Measurements from ENCODE around the gene UBTD1.
"Not testable (repeated sequence)": the region's sequence is repeated elsewhere in the genome, so short reads cannot be mapped to it uniquely, and the experiment has no call there.

The UBTD1 gene

DNA sequence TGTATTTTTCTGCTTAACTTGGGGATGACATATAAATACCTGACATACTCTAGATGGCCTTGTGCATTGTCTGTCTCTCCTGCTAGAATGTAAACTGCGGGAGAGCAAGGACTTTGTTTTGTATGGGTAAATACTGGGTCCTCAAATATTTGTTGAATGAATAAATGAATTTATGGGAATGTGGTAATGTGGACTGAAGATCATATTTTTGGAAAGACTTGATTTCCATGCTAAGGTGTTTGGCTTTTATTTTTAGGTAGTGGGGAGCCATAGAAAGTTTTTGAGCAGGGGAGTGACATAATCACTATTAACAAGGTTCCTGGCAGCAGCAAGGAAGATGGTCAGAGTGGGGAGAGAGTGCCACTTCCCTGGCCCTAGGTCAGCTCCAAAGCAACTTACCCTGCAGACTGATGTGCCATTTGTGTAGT lies 27.0 kb downstream of the UBTD1 start:
- no peak overlapping the region for H3K9ac ChIP-seq (ENCODE audit: low read length)
- no peak overlapping the region for H4K8ac ChIP-seq (ENCODE audit: low read depth, low read length)
- H3K18ac ChIP-seq (ENCODE audit: low read length) = no peak overlapping the region
- no peaks in the 10 kb centered on the region for H3K79me1 ChIP-seq (ENCODE audit: low read length)
- H4K12ac ChIP-seq (ENCODE audit: low read depth, low read length) = no peak overlapping the region
- no peaks in the 10 kb centered on the region for H3K36me3 ChIP-seq (ENCODE audit: control insufficient read depth in 1 of 2, insufficient read depth in 2 of 2, low read length in 2 of 2)
- H2BK12ac ChIP-seq (ENCODE audit: low read length) = no peak overlapping the region
- H3K27me3 ChIP-seq (ENCODE audit: insufficient read depth, low read length) = no peaks in the 10 kb centered on the region
- H3K9me3 ChIP-seq (ENCODE audit: insufficient read depth, low read depth, low read length) = peaks cover 1% of the 10 kb centered on the region
- DNase-seq = no peak
- H3K27ac ChIP-seq (ENCODE audit: low read depth, low read length) = no peak overlapping the region
- no peak overlapping the region for H3K4ac ChIP-seq (ENCODE audit: low read depth, low read length)
- no peak overlapping the region for H3K14ac ChIP-seq (ENCODE audit: low read length)
- H2BK120ac ChIP-seq (ENCODE audit: insufficient read depth, low read length, poor library complexity) = no peak overlapping the region
- no peak overlapping the region for H4K91ac ChIP-seq (ENCODE audit: low read depth, low read length)
- H3K4me1 ChIP-seq (ENCODE audit: control insufficient read depth in 1 of 2, insufficient read depth in 2 of 2, low read length in 2 of 2) = no peaks in the 10 kb centered on the region
- H3K23ac ChIP-seq (ENCODE audit: low read length) = no peak overlapping the region
- no peaks in the 10 kb centered on the region for H3K79me2 ChIP-seq (ENCODE audit: control insufficient read depth, insufficient read depth, low read length, poor library complexity)
- H2AK5ac ChIP-seq (ENCODE audit: low read length) = no peak overlapping the region
- no peak overlapping the region for H3K4me3 ChIP-seq (ENCODE audit: low read depth, low read length)
- H3K4me2 ChIP-seq (ENCODE audit: low read length) = no peak overlapping the region
- no peak overlapping the region for H2AFZ ChIP-seq (ENCODE audit: insufficient read depth, low read length, poor library complexity)
- no CpG with 5 or more reads among the region's 1 CpG for WGBS (ENCODE audit: extremely low coverage, insufficient coverage, insufficient read length)
- H2BK5ac ChIP-seq (ENCODE audit: low read depth, low read length, poor library complexity) = no peak overlapping the region

DNA sequence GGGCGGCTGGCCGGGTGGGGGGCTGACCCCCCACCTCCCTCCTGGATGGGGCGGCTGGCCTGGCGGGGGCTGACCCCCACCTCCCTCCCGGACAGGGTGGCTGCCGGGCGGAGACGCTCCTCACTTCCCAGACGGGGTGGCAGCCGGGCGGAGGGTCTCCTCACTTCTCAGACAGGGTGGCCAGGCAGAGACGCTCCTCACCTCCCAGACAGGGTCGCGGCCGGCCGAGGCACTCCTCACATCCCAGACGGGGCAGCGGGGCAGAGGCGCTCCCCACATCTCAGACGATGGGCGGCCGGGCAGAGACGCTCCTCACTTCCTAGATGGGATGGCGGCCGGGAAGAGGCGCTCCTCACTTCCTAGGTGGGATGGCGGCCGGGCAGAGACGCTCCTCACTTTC lies 30.2 kb downstream of the UBTD1 start:
- H3K4ac ChIP-seq (ENCODE audit: low read depth, low read length); H4K91ac ChIP-seq (ENCODE audit: low read depth, low read length); H3K14ac ChIP-seq (ENCODE audit: low read length); H3K79me2 ChIP-seq (ENCODE audit: control insufficient read depth, insufficient read depth, low read length, poor library complexity); H3K4me1 ChIP-seq (ENCODE audit: control insufficient read depth in 1 of 2, insufficient read depth in 2 of 2, low read length in 2 of 2); H3K27ac ChIP-seq (ENCODE audit: low read depth, low read length); H2AFZ ChIP-seq (ENCODE audit: insufficient read depth, low read length, poor library complexity); H3K4me3 ChIP-seq (ENCODE audit: low read depth, low read length); H3K9me3 ChIP-seq (ENCODE audit: insufficient read depth, low read depth, low read length); H2BK12ac ChIP-seq (ENCODE audit: low read length); H2AK5ac ChIP-seq (ENCODE audit: low read length); H4K8ac ChIP-seq (ENCODE audit: low read depth, low read length); H3K23ac ChIP-seq (ENCODE audit: low read length); H3K18ac ChIP-seq (ENCODE audit: low read length); H3K9ac ChIP-seq (ENCODE audit: low read length); H4K12ac ChIP-seq (ENCODE audit: low read depth, low read length); H3K79me1 ChIP-seq (ENCODE audit: low read length); H2BK5ac ChIP-seq (ENCODE audit: low read depth, low read length, poor library complexity); H2BK120ac ChIP-seq (ENCODE audit: insufficient read depth, low read length, poor library complexity); DNase-seq; H3K36me3 ChIP-seq (ENCODE audit: control insufficient read depth in 1 of 2, insufficient read depth in 2 of 2, low read length in 2 of 2); H3K27me3 ChIP-seq (ENCODE audit: insufficient read depth, low read length); H3K4me2 ChIP-seq (ENCODE audit: low read length): not testable (repeated sequence)
- WGBS (ENCODE audit: extremely low coverage, insufficient coverage, insufficient read length) = no CpG with 5 or more reads among the region's 29 CpGs

DNA sequence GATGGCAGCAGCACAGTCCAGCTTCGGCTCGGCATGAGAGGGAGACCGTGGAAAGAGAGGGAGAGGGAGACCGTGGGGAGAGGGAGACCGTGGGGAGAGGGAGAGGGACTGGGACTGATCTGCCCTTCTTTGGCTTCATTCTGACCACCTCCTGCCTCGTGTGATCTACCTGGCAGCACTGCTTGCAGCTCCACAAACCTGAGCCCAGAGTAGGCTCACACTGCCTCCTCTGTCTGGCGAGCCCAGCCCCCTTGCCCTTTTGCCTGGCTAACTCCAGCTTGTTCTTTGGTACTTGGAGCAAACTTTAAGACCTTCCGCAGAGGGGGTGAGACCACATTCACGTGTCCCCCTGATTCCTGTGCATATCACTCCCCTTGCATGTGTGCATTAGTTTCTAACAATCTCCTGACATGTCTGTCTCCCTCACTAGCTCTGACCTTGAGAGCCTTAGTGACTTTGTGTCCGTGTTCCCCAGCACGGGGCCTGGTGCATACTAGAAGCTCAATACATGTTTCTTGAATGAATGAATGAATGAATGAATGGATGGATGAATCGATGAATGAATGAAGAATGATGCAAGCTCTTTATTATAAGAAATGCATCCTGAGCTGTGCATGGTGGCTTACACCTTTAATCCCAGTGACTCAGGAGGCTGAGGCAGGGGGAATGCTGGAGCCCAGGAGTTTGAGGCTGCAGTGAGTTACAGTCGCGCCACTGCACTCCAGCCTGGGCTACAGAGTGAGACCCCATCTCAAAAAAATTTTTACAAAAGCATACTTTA lies 31.2 kb downstream of the UBTD1 start:
- Histone ChIP-seq H3K9ac (ENCODE audit: low read length) (no peak overlapping the region), H4K91ac (ENCODE audit: low read depth, low read length) (no peak overlapping the region), H2AK5ac (ENCODE audit: low read length) (no peak overlapping the region), H2BK5ac (ENCODE audit: low read depth, low read length, poor library complexity) (no peak overlapping the region), H2AFZ (ENCODE audit: insufficient read depth, low read length, poor library complexity) (no peak overlapping the region), H3K14ac (ENCODE audit: low read length) (no peak overlapping the region), H3K4me3 (ENCODE audit: low read depth, low read length) (no peak overlapping the region), H3K79me1 (ENCODE audit: low read length) (peaks cover 2% of the 10 kb centered on the region), H3K23ac (ENCODE audit: low read length) (no peak overlapping the region), H3K9me3 (ENCODE audit: insufficient read depth, low read depth, low read length) (peaks cover 1% of the 10 kb centered on the region), H3K18ac (ENCODE audit: low read length) (no peak overlapping the region), H3K27me3 (ENCODE audit: insufficient read depth, low read length) (no peaks in the 10 kb centered on the region), H3K27ac (ENCODE audit: low read depth, low read length) (no peak overlapping the region), H4K8ac (ENCODE audit: low read depth, low read length) (no peak overlapping the region), H4K12ac (ENCODE audit: low read depth, low read length) (no peak overlapping the region), H3K36me3 (ENCODE audit: control insufficient read depth in 1 of 2, insufficient read depth in 2 of 2, low read length in 2 of 2) (no peaks in the 10 kb centered on the region), H3K4me2 (ENCODE audit: low read length) (no peak overlapping the region), H3K4ac (ENCODE audit: low read depth, low read length) (no peak overlapping the region), H2BK120ac (ENCODE audit: insufficient read depth, low read length, poor library complexity) (no peak overlapping the region), H3K4me1 (ENCODE audit: control insufficient read depth in 1 of 2, insufficient read depth in 2 of 2, low read length in 2 of 2) (peaks cover 3 to 9% of the 10 kb centered on the region in 2 experiments), H3K79me2 (ENCODE audit: control insufficient read depth, insufficient read depth, low read length, poor library complexity) (no peaks in the 10 kb centered on the region), H2BK12ac (ENCODE audit: low read length) (no peak overlapping the region)
- WGBS (ENCODE audit: extremely low coverage, insufficient coverage, insufficient read length) = no CpG with 5 or more reads among the region's 14 CpGs
- DNase-seq = no peak

DNA sequence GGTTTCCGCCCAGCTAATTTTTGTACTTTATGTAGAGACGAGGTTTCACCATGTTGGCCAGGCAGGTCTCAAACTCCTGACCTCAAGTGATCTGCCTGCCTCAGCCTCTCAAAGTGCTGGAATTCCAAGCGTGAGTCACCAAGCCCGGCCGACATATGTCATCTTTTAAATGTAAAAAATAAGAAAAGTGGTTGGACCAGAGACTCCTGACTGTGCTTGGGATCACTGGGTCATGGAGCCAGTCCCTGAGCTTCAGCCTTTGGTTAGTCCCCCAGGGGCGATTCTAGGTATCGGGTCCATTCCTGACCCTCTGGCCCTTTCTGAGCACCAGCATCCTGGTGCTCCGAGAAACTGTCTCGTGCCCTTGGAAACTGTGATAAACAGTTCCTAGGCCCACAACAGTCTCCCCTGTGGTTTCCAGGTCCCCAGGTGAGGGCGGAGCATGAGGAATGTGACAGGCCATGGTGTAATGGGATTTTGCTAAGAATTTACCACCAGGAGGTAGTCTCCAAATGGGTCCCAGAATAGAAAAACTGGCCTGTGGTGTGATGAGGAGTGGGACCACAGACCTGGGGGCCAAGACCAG lies 32.8 kb downstream of the UBTD1 start:
- peak; percentile 96 to 97 for DNase-seq
- peaks cover 1% of the 10 kb centered on the region for H3K9me3 ChIP-seq (ENCODE audit: insufficient read depth, low read depth, low read length)
- H3K4me3 ChIP-seq (ENCODE audit: low read depth, low read length) = no peak overlapping the region

More for the DNA sequence above, 32.8 kb downstream of the UBTD1 start:
- Histone ChIP-seq H4K8ac (ENCODE audit: low read depth, low read length) (peak overlapping the region; percentile 13), H3K4me1 (ENCODE audit: control insufficient read depth in 1 of 2, insufficient read depth in 2 of 2, low read length in 2 of 2) (peaks cover 3 to 9% of the 10 kb centered on the region in 2 experiments), H3K4ac (ENCODE audit: low read depth, low read length) (no peak overlapping the region), H3K27ac (ENCODE audit: low read depth, low read length) (peak overlapping the region; percentile 43), H3K14ac (ENCODE audit: low read length) (no peak overlapping the region), H3K18ac (ENCODE audit: low read length) (peak overlapping the region; percentile 49), H2AK5ac (ENCODE audit: low read length) (peak overlapping the region; percentile 86), H3K79me2 (ENCODE audit: control insufficient read depth, insufficient read depth, low read length, poor library complexity) (no peaks in the 10 kb centered on the region), H2BK12ac (ENCODE audit: low read length) (peak overlapping the region; percentile 74), H3K27me3 (ENCODE audit: insufficient read depth, low read length) (no peaks in the 10 kb centered on the region), H4K12ac (ENCODE audit: low read depth, low read length) (no peak overlapping the region), H2AFZ (ENCODE audit: insufficient read depth, low read length, poor library complexity) (no peak overlapping the region), H3K9ac (ENCODE audit: low read length) (no peak overlapping the region), H3K4me2 (ENCODE audit: low read length) (no peak overlapping the region), H3K79me1 (ENCODE audit: low read length) (peaks cover 2% of the 10 kb centered on the region), H2BK120ac (ENCODE audit: insufficient read depth, low read length, poor library complexity) (no peak overlapping the region), H3K23ac (ENCODE audit: low read length) (no peak overlapping the region), H3K36me3 (ENCODE audit: control insufficient read depth in 1 of 2, insufficient read depth in 2 of 2, low read length in 2 of 2) (no peaks in the 10 kb centered on the region), H2BK5ac (ENCODE audit: low read depth, low read length, poor library complexity) (peak overlapping the region; percentile 50), H4K91ac (ENCODE audit: low read depth, low read length) (peak overlapping the region; percentile 63)
- WGBS (ENCODE audit: extremely low coverage, insufficient coverage, insufficient read length) = no CpG with 5 or more reads among the region's 10 CpGs
